ENCODE results near the gene CSF2RB.

The CSF2RB gene

GRCh38 chr22:36913427-36914389, at the start of gene CSF2RB:
Gene CSF2RB, plus strand, starts transcription at chr22:36913628. Its CDS starts 8,580 bp downstream, at chr22:36922208.
- peak; percentile 59 for DNase-seq

GRCh38 chr22:36863979-36864378, 49.4 kb upstream of the CSF2RB start:
- no peak for DNase-seq

GRCh38 chr22:36864454-36865215, 48.8 kb upstream of the CSF2RB start:
- no peak for DNase-seq

- DNase-seq: no peak
Observed at GRCh38 chr22:36865346-36865745, 48.1 kb upstream of the CSF2RB start.

GRCh38 chr22:36867695-36868094, 45.7 kb upstream of the CSF2RB start:
- no peak for DNase-seq

- no peak for DNase-seq
Observed at GRCh38 chr22:36868546-36869181, 44.8 kb upstream of the CSF2RB start.

- DNase-seq: no peak
Observed at GRCh38 chr22:36870250-36870649, 43.2 kb upstream of the CSF2RB start.

GRCh38 chr22:36871669-36872081, 41.8 kb upstream of the CSF2RB start:
- DNase-seq: no peak

GRCh38 chr22:36872084-36872483, 41.3 kb upstream of the CSF2RB start:
- DNase-seq: no peak

GRCh38 chr22:36872866-36873498, 40.4 kb upstream of the CSF2RB start:
- no peak for DNase-seq

- peak; percentile 47 for DNase-seq
Observed at GRCh38 chr22:36873614-36874308, 39.7 kb upstream of the CSF2RB start.

- no peak for DNase-seq
Observed at GRCh38 chr22:36874309-36874696, 39.1 kb upstream of the CSF2RB start.

GRCh38 chr22:36874736-36875135, 38.7 kb upstream of the CSF2RB start:
- no peak for DNase-seq

- DNase-seq: no peak
Observed at GRCh38 chr22:36875741-36876140, 37.7 kb upstream of the CSF2RB start.

- no peak for DNase-seq
Observed at GRCh38 chr22:36879775-36880174, 33.7 kb upstream of the CSF2RB start.

GRCh38 chr22:36881504-36882245, 31.8 kb upstream of the CSF2RB start:
- DNase-seq: no peak

- DNase-seq: no peak
Observed at GRCh38 chr22:36884349-36885158, 28.9 kb upstream of the CSF2RB start.

- no peak for DNase-seq
Observed at GRCh38 chr22:36885474-36885873, 28.0 kb upstream of the CSF2RB start.

- DNase-seq: no peak
Observed at GRCh38 chr22:36886016-36886415, 27.4 kb upstream of the CSF2RB start.

GRCh38 chr22:36887162-36887561, 26.3 kb upstream of the CSF2RB start:
- DNase-seq: no peak

- no peak for DNase-seq
Observed at GRCh38 chr22:36891646-36892045, 21.8 kb upstream of the CSF2RB start.
